ENCODE measurements around the gene CDCP2.

Gene CDCP2

DNA sequence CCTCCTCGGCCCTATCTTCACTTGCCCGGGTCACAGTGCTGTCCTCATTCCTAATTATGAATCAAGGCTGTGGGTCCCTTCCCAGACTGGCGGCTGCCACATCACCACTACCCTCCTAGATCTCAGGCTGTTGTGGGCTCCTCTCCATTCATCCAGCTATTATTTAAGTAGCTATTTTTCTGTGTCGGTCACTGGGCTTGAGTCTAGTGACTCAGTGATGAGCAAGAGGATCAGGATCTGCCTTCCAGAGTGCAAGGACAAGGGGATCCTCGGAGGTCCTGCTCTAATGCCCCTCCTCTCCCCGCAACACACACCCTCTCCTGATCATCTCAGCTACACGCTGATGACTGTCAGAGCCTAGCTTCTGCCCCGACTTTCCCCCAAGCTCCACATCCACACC is 34.1 kb downstream of the CDCP2 start:
- TF ChIP-seq, protein P1, sequence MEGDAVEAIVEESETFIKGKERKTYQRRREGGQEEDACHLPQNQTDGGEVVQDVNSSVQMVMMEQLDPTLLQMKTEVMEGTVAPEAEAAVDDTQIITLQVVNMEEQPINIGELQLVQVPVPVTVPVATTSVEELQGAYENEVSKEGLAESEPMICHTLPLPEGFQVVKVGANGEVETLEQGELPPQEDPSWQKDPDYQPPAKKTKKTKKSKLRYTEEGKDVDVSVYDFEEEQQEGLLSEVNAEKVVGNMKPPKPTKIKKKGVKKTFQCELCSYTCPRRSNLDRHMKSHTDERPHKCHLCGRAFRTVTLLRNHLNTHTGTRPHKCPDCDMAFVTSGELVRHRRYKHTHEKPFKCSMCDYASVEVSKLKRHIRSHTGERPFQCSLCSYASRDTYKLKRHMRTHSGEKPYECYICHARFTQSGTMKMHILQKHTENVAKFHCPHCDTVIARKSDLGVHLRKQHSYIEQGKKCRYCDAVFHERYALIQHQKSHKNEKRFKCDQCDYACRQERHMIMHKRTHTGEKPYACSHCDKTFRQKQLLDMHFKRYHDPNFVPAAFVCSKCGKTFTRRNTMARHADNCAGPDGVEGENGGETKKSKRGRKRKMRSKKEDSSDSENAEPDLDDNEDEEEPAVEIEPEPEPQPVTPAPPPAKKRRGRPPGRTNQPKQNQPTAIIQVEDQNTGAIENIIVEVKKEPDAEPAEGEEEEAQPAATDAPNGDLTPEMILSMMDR (IDR thresholded peaks at IDR 0.05; ENCODE audit: unreplicated experiment in 3 of 3), result no peak
- no peaks in the 10 kb centered on the region for H3K36me3 Mint-ChIP-seq (ENCODE audit: low read depth)
- H3K4me1 Mint-ChIP-seq, result peaks cover 23% of the 10 kb centered on the region

DNA sequence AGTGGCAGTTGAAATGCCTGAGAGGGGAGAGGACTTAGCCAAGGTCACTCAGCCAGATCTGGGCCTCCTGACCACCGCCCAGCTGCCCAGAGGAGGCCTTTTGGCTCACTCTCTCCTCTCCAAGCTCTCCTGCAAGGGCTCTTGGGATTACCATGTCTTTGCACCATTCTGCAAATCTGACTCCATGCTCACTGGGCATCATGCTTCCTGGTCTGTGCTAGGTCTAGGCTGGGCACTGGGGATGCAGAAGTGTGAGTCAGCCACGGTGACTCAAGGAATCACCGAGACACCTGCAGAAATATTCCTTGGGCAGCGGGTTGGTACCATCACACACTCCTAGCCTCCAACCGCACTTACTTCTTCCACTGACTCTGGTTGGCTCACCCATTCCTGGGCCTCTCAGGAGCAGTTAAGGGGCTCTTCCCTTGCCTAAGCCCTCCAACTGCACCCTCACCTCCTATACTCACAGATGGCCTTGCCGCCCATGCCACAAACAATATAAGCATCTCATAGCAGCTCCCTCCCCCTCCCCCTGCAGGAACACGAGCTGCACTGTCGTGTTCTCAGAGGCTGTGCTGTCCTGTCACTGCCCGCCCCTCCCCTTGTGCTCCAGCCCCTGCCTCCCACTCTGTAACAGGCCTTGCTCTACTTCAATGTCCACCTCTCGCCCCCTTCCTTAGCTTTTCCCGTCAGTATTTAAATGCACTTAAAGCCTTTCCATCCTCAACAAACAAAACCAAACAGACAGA is 34.8 kb downstream of the CDCP2 start:
- H3K36me3 Mint-ChIP-seq (ENCODE audit: low read depth), result no peaks in the 10 kb centered on the region
- H3K27ac Mint-ChIP-seq, result no peak overlapping the region
- no peak overlapping the region for H3K4me3 Mint-ChIP-seq
- H3K9me3 Mint-ChIP-seq, result no peaks in the 10 kb centered on the region
- peaks cover 5% of the 10 kb centered on the region for H3K27me3 Mint-ChIP-seq (ENCODE audit: low read depth)
- TF ChIP-seq, protein P1 (IDR thresholded peaks at IDR 0.05; ENCODE audit: unreplicated experiment in 3 of 3), result no peak
- peaks cover 20% of the 10 kb centered on the region for H3K4me1 Mint-ChIP-seq

More for the DNA sequence above, 34.1 kb downstream of the CDCP2 start:
- peaks cover 5% of the 10 kb centered on the region for H3K27me3 Mint-ChIP-seq (ENCODE audit: low read depth)
- no peak overlapping the region for H3K27ac Mint-ChIP-seq
- no peaks in the 10 kb centered on the region for H3K9me3 Mint-ChIP-seq
- H3K4me3 Mint-ChIP-seq, result no peak overlapping the region

DNA sequence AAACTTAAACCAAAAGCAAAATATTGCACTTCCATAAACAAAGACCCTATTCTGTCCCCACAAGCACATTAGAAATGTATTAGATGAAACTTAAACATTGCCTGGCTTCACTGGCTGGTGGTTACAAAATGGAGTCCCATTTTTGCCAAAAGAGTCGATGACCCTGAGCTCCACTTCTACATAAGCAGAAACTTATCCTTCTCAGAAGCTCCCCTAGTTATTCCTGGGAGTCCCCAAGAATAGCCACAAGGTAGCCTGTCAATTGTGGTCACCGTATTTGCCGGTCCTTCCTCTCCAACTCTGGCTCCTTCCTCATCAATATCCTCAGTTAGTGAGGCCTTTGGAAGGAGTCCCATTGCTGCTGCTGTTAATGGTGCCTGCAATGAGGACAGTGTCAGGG is 37.3 kb downstream of the CDCP2 start:
- H3K36me3 Mint-ChIP-seq (ENCODE audit: low read depth), result no peaks in the 10 kb centered on the region

DNA sequence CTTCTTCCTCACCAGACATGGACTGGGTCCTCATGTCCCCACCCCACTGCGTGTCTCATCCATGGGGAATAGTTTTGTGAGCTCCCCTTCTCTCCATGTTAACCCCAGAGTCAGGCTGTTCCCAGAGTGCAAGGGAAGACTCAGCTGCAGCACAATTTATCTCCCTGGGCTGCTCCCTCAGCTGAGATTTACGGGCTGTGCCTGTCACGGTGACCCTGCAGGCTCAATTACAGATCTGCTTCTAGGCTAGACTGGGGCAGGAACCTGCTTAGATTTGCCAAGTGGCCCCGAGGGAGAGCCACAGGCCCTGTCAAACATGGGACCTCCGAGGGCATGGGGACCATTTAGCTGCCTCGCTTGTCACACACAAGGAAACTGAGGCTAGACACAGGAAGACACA is 37.8 kb downstream of the CDCP2 start:
- TF ChIP-seq, protein P1 (IDR thresholded peaks at IDR 0.05; ENCODE audit: unreplicated experiment in 3 of 3), result no peak
- H3K4me1 Mint-ChIP-seq, result peaks cover 16% of the 10 kb centered on the region
- no peak overlapping the region for H3K4me3 Mint-ChIP-seq
- no peaks in the 10 kb centered on the region for H3K9me3 Mint-ChIP-seq
- peak overlapping the region; percentile 26 to 75 (median 49) for H3K27ac Mint-ChIP-seq
- H3K36me3 Mint-ChIP-seq (ENCODE audit: low read depth), result no peaks in the 10 kb centered on the region
- no peaks in the 10 kb centered on the region for H3K27me3 Mint-ChIP-seq (ENCODE audit: low read depth)

More for the DNA sequence above, 37.3 kb downstream of the CDCP2 start:
- TF ChIP-seq, protein P1 (IDR thresholded peaks at IDR 0.05; ENCODE audit: unreplicated experiment in 3 of 3), result no peak
- Mint-ChIP-seq H3K27ac (no peak overlapping the region), H3K27me3 (ENCODE audit: low read depth) (no peaks in the 10 kb centered on the region), H3K9me3 (no peaks in the 10 kb centered on the region), H3K4me1 (peaks cover 16% of the 10 kb centered on the region), H3K4me3 (no peak overlapping the region)

DNA sequence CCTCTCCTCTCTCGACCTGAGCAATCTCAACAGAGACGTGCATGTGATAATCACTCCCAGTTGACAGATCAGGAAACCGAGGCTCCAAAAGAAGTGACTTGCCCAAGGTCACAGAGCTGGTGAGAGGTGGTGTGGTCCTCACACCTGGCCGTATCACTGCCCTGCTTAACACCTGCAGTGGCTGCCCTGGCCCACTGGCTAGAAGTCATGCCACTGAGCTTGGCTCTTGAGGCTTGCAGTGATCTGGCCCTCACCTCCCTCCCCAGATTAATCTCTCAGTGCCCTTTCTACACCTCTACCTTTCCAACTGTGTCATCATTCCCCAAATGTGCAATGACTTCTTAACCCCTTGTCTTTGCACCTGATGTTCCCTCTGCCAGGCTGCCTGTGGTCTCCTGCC is 38.8 kb downstream of the CDCP2 start:
- Mint-ChIP-seq H3K4me1 (peaks cover 16% of the 10 kb centered on the region), H3K27me3 (ENCODE audit: low read depth) (peaks cover 3% of the 10 kb centered on the region), H3K27ac (peak overlapping the region; percentile 18 to 58 (median 49)), H3K36me3 (ENCODE audit: low read depth) (no peaks in the 10 kb centered on the region), H3K9me3 (no peaks in the 10 kb centered on the region), H3K4me3 (no peak overlapping the region)
- TF ChIP-seq, protein P1 (IDR thresholded peaks at IDR 0.05; ENCODE audit: unreplicated experiment in 3 of 3), result no peak
